Panc1 (cell line): ENCODE results near the gene COMMD1. TPM values are rescaled to one million over a fixed set of nuclear protein-coding genes. Genes with fewer than 3 reads are reported as not detected.

Experiments
- ATAC-seq: fragments of 200-7000 bp; cut with Tn5 transposase; 2 replicates; pipeline ENCODE4 v1.9.1; 2020; ENCODE audit warnings: mild to moderate bottlenecking, moderate library complexity
- BruUV-seq: library from RNA; stranded (reverse); fragments of 400-500 nt; replicated peaks from 2 replicates; lab custom pipeline; 2021; lab: Mats Ljungman, UMichigan
- CTCF ChIA-PET: fragments of 300-600 bp; sonication (Branson Sonifier 250); formaldehyde crosslinking; loops from one replicate; lab custom pipeline; 2022; ENCODE audit warnings: antibody characterized with exemption; lab: Charles Lee
- POLR2A ChIA-PET: fragments of 300-600 bp; sonication (Branson Sonifier 250); formaldehyde crosslinking; loops from one replicate; lab custom pipeline; 2022; ENCODE audit warnings: antibody characterized with exemption; lab: Charles Lee
- DNase-seq: peaks from one replicate; pipeline ENCODE4 v3.0.0-alpha.2; 2010; ENCODE audit warnings: low read depth, low spot score
- H3K27ac ChIP-seq: 2 replicates; pipeline ENCODE4 v1.5.1; 2011; ENCODE audit warnings: mild to moderate bottlenecking, low read length, inconsistent platforms
- H3K27me3 ChIP-seq: fragments of 200-500 bp; sonication (Bioruptor generic); 2 replicates; pipeline ENCODE4 v1.6.0; 2014; ENCODE audit warnings: low read length, inconsistent platforms; ENCODE audit not compliant: control insufficient read depth, insufficient read depth
- H3K36me3 ChIP-seq: fragments of 200-500 bp; sonication (Bioruptor generic); 2 replicates; pipeline ENCODE4 v1.5.1; 2014; ENCODE audit warnings: inconsistent platforms, mild to moderate bottlenecking, low read length, moderate library complexity; ENCODE audit not compliant: control insufficient read depth, insufficient read depth
- H3K4me1 ChIP-seq: 2 replicates; pipeline ENCODE4 v1.5.1; 2011; ENCODE audit warnings: inconsistent platforms, mild to moderate bottlenecking, low read length, moderate library complexity; ENCODE audit not compliant: control insufficient read depth, insufficient read depth
- H3K4me3 ChIP-seq, 2 experiments: 2 replicates each; pipeline ENCODE4 v1.5.1; 2011 to 2012; ENCODE audit warnings: low read depth in 2 of 2, low read length in 2 of 2, mild to moderate bottlenecking in 2 of 2, inconsistent platforms in 1 of 2, moderate library complexity in 1 of 2
- H3K9me3 ChIP-seq: fragments of 200-500 bp; sonication (Bioruptor generic); 2 replicates; pipeline ENCODE4 v1.5.1; 2014; ENCODE audit warnings: low read depth, mild to moderate bottlenecking, inconsistent platforms, low read length, moderate library complexity; ENCODE audit not compliant: control insufficient read depth, insufficient read depth
- CTCF ChIP-seq: fragments of 450-650 bp; IDR thresholded peaks from 2 replicates; pipeline ENCODE4 v1.5.1; 2017; ENCODE audit warnings: mild to moderate bottlenecking
- POLR2AphosphoS5 ChIP-seq: IDR thresholded peaks from 2 replicates; pipeline ENCODE4 v1.6.1; 2012; ENCODE audit warnings: mild to moderate bottlenecking, low read depth, low read length, moderate library complexity
- REST ChIP-seq, 2 experiments: IDR thresholded peaks; 2 replicates each; pipeline ENCODE4 v1.6.1; 2011 to 2012; ENCODE audit warnings: low read depth in 2 of 2, control low read depth in 1 of 2, low read length in 1 of 2, mild to moderate bottlenecking in 1 of 2, moderate library complexity in 1 of 2; ENCODE audit not compliant: insufficient read depth in 1 of 2
- SIN3A ChIP-seq: IDR thresholded peaks from 2 replicates; pipeline ENCODE4 v1.6.1; 2012; ENCODE audit warnings: low read depth, mild to moderate bottlenecking, low read length, moderate library complexity, borderline replicate concordance; ENCODE audit not compliant: insufficient read depth
- TCF7L2 ChIP-seq: IDR thresholded peaks from 2 replicates; pipeline ENCODE4 v1.6.1; 2011; ENCODE audit warnings: mild to moderate bottlenecking, low read depth, low read length, inconsistent platforms
- in situ Hi-C: cut with HindIII; loops from 2 replicates; pipeline ENCODE4 v1.10.0; 2016; ENCODE audit warnings: low sequenced_read_pairs, low pct_unique_long_range_greater_than_20kb
- intact Hi-C: fragments of 100-400 bp; cut with micrococcal nuclease; formaldehyde crosslinking; loops from one replicate; pipeline ENCODE4 v1.10.0; 2022; ENCODE audit not compliant: unreplicated experiment
- total RNA-seq: library from RNA; stranded (reverse); gene quantifications from one replicate; pipeline ENCODE4 v1.2.1, GENCODE V29; 2021; ENCODE audit not compliant: unreplicated experiment

The COMMD1 gene
- total RNA-seq, 1 experiment from 2014 or later: 40.3 TPM

- no TSS peak for BruUV-seq
- Histone ChIP-seq H3K36me3 (no peaks in the 10 kb centered on the region), H3K27me3 (no peaks in the 10 kb centered on the region), H3K4me1 (no peaks in the 10 kb centered on the region), H3K4me3 (no peak overlapping the region), H3K9me3 (no peaks in the 10 kb centered on the region), H3K27ac (no peak overlapping the region)
- DNase-seq (no peak), ATAC-seq (no peak)
- TF ChIP-seq TCF7L2 (no peak), REST (IDR thresholded peaks at IDR 0.05; ENCODE audit: insufficient read depth in 1 of 2, low read depth in 2 of 2, low read length in 1 of 2) (no peak), CTCF (no peak), SIN3A (no peak), POLR2AphosphoS5 (no peak)
- ChIA-PET CTCF (no interaction called here), POLR2A (no interaction called here)
- in situ Hi-C loops: no loop called here
- intact Hi-C loops: no loop called here
These were observed 139.6 kb downstream of the COMMD1 start for GRCh38 chr2:62045017-62045543.

GRCh38 chr2:62046141-62046540 is 140.7 kb downstream of the COMMD1 start:
- no peak overlapping the region for H3K4me3 ChIP-seq
- H3K27ac ChIP-seq: no peak overlapping the region
- BruUV-seq: no TSS peak
- DNase-seq (no peak), ATAC-seq (no peak)
- no peaks in the 10 kb centered on the region for H3K9me3 ChIP-seq
- no peaks in the 10 kb centered on the region for H3K4me1 ChIP-seq
- TF ChIP-seq REST (IDR thresholded peaks at IDR 0.05; ENCODE audit: insufficient read depth in 1 of 2, low read depth in 2 of 2, low read length in 1 of 2) (no peak), TCF7L2 (no peak), POLR2AphosphoS5 (no peak), CTCF (no peak), SIN3A (no peak)
- intact Hi-C loops (no loop called here), in situ Hi-C loops (no loop called here)
- ChIA-PET CTCF (no interaction called here), POLR2A (no interaction called here)
- no peaks in the 10 kb centered on the region for H3K36me3 ChIP-seq
- H3K27me3 ChIP-seq: no peaks in the 10 kb centered on the region
